NCI-H1417 (cell line): ENCODE data around the gene TCHH.
"Not testable (repeated sequence)": the region's sequence is repeated elsewhere in the genome, so short reads cannot be mapped to it uniquely, and the experiment has no call there.

ENCODE experiments used
- DNase-seq, 3 experiments: peaks; one replicate each; lab custom pipeline; 2025; lab: John Stamatoyannopoulos, UW

TCHH gene

GRCh38 chr1:152110860-152111514 lies 4.3 kb downstream of the TCHH start:
- DNase-seq = peak; percentile 50 to 80 (median 79)

GRCh38 chr1:152110365-152110859 lies 4.8 kb downstream of the TCHH start:
- DNase-seq = peak; percentile 46 to 64 (median 61)

- DNase-seq = no peak
These were observed 5.3 kb downstream of the TCHH start for GRCh38 chr1:152109998-152110294.

GRCh38 chr1:152109231-152109997 lies 5.8 kb downstream of the TCHH start:
- no peak for DNase-seq

GRCh38 chr1:152108882-152109222 lies 6.4 kb downstream of the TCHH start:
- no peak for DNase-seq

GRCh38 chr1:152107984-152108881 lies 7.0 kb downstream of the TCHH start:
- DNase-seq = no peak

GRCh38 chr1:152107031-152107983 lies 7.9 kb downstream of the TCHH start:
- DNase-seq = no peak

GRCh38 chr1:152104854-152105253 lies 10.4 kb downstream of the TCHH start:
- DNase-seq = no peak

GRCh38 chr1:152096931-152097330 lies 18.3 kb downstream of the TCHH start:
- DNase-seq = no peak

GRCh38 chr1:152089014-152089674 lies 26.1 kb downstream of the TCHH start, which contains the start of gene TCHHL1:
Gene TCHHL1, minus strand, starts transcription at chr1:152089064. Its CDS starts 921 bp downstream, at chr1:152088143.
- DNase-seq = no peak

- no peak for DNase-seq
These were observed 28.5 kb downstream of the TCHH start for GRCh38 chr1:152086760-152087159.

- DNase-seq = no peak
These were observed 30.4 kb downstream of the TCHH start for GRCh38 chr1:152084853-152085252.

GRCh38 chr1:152081026-152081425 lies 34.2 kb downstream of the TCHH start:
- DNase-seq = not testable (repeated sequence)

GRCh38 chr1:152080494-152080893 lies 34.8 kb downstream of the TCHH start:
- DNase-seq = not testable (repeated sequence)

GRCh38 chr1:152078831-152079441 lies 36.3 kb downstream of the TCHH start:
- no peak for DNase-seq

- DNase-seq = no peak
These were observed 42.9 kb downstream of the TCHH start for GRCh38 chr1:152072311-152072710.

- no peak for DNase-seq
These were observed 44.1 kb downstream of the TCHH start for GRCh38 chr1:152071123-152071522.

GRCh38 chr1:152067929-152068328 lies 47.3 kb downstream of the TCHH start:
- DNase-seq = no peak

- no peak for DNase-seq
These were observed 48.1 kb downstream of the TCHH start for GRCh38 chr1:152067150-152067549.

- DNase-seq = no peak
These were observed 53.3 kb downstream of the TCHH start for GRCh38 chr1:152061952-152062351.
